Right lobe of liver (tissue), 4 donors: ENCODE results near the gene FBXL17.

ENCODE experiments used
- CTCF ChIP-seq, 4 donors: fragments of 200-600 bp in 3 of 4; fragments of 450-650 bp in 1 of 4; IDR thresholded peaks; one replicate each; pipeline versions ENCODE4 v1.5.1 to v1.8.0; 2016 to 2022; ENCODE audit warnings: antibody characterized with exemption in 4 of 4, mild to moderate bottlenecking in 2 of 4
- POLR2A ChIP-seq: fragments of 450-650 bp; IDR thresholded peaks from one replicate; pipeline ENCODE4 v1.6.1; 2017; ENCODE audit warnings: antibody characterized with exemption, mild to moderate bottlenecking
- donor health status: DM: no; HTN: no; CAD: no.
- donor health status: DM: no; HTN: no; CAD: no.
- donor health status: DM: no; HTN: yes; CAD: no.

GRCh38 chr5:108238936-108239887, 142.7 kb downstream of the FBXL17 start:
- TF ChIP-seq CTCF (IDR thresholded peaks at IDR 0.05) (no peak), POLR2A (no peak)
